Left lung (tissue), 10 donors: Measurements from ENCODE around the gene SGSH. TPM values are rescaled to one million over a fixed set of nuclear protein-coding genes. Genes with fewer than 3 reads are reported as not detected.

ENCODE experiments used
- ATAC-seq: fragments of 200-7000 bp; cut with Tn5 transposase; one replicate; pipeline ENCODE4 v1.9.1; 2020; ENCODE audit warnings: moderate library complexity
- DNase-seq, 4 donors: peaks; one replicate each; pipeline ENCODE4 v3.0.0-alpha.2; 2013 to 2020
- H3K27ac ChIP-seq, 2 donors: fragments of 200-600 bp; sonication (generic) in 1 of 2; one replicate each; pipeline versions ENCODE4 v1.5.0 to v1.8.0; 2020 to 2021
- H3K27me3 ChIP-seq, 2 donors: fragments of 200-600 bp; sonication (generic) in 1 of 2; one replicate each; pipeline versions ENCODE4 v1.5.0 to v1.8.0; 2020 to 2021
- H3K36me3 ChIP-seq, 2 donors: fragments of 200-600 bp; sonication (generic) in 1 of 2; one replicate each; pipeline versions ENCODE4 v1.5.0 to v1.8.0; 2020 to 2021
- H3K4me1 ChIP-seq, 2 donors: fragments of 200-600 bp; one replicate each; pipeline ENCODE4 v1.8.0; 2021
- H3K4me3 ChIP-seq, 2 donors: fragments of 200-600 bp; sonication (generic) in 1 of 2; one replicate each; pipeline versions ENCODE4 v1.5.0 to v1.8.0; 2020 to 2021; ENCODE audit warnings: mild to moderate bottlenecking in 1 of 2
- H3K9me3 ChIP-seq, 2 donors: fragments of 200-600 bp; sonication (generic) in 1 of 2; one replicate each; pipeline versions ENCODE4 v1.5.0 to v1.8.0; 2020 to 2021
- intact Hi-C, 2 donors: fragments of 100-400 bp; cut with DNase I; formaldehyde crosslinking; loops; one replicate each; pipeline versions ENCODE4 v1.11.2 to v1.14.2; 2022
- polyA plus RNA-seq, 6 donors: library from polyadenylated mRNA; unstranded; fragments of 120-200 nt; gene quantifications; one replicate each; pipeline ENCODE4 v1.2.1, GENCODE V29; 2013; ENCODE audit not compliant: insufficient read length in 6 of 6
- total RNA-seq, 2 donors: library from RNA; stranded (reverse); fragmentation: NEBNext Ultra II Directional; extraction: Animal tissue kit (Norgen Biotek cat#: 25700); gene quantifications; one replicate each; pipeline ENCODE4 v1.2.1, GENCODE V29; 2021
- TF ChIP-seq, protein P1 (sequence below), 2 donors: fragments of 200-600 bp; sonication (generic) in 1 of 2; IDR thresholded peaks; one replicate each; pipeline versions ENCODE4 v1.5.0 to v1.8.0; 2021; ENCODE audit warnings: antibody characterized with exemption in 2 of 2
- donor health status: DM: no; HTN: yes; CAD: no.
- donor health status: DM: no; HTN: no; CAD: no.

The SGSH gene
- total and polyA plus RNA-seq, 8 donors: 40.8 to 83.8 (median 47.1) TPM

DNA sequence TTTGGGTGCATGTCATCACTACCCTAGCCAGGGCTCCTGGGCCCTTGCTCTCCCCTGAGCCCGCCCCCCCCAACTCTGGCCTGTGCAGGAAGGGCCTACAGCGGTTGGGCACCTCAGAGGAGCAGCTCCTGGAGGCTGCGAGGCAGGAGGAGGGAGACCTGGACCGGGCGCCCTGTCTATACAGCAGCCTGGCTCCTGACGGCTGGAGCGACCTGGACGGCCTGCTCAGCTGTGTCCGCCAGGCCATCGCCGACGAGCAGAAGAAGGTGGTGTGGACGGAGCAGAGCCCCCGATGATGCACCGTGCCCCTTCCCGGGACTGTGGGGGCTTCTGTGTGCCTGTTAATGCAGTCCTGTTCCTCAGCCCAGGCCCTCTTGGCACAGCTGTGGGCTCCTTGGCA lies 12.1 kb downstream of the SGSH start:
- TF ChIP-seq, protein P1, sequence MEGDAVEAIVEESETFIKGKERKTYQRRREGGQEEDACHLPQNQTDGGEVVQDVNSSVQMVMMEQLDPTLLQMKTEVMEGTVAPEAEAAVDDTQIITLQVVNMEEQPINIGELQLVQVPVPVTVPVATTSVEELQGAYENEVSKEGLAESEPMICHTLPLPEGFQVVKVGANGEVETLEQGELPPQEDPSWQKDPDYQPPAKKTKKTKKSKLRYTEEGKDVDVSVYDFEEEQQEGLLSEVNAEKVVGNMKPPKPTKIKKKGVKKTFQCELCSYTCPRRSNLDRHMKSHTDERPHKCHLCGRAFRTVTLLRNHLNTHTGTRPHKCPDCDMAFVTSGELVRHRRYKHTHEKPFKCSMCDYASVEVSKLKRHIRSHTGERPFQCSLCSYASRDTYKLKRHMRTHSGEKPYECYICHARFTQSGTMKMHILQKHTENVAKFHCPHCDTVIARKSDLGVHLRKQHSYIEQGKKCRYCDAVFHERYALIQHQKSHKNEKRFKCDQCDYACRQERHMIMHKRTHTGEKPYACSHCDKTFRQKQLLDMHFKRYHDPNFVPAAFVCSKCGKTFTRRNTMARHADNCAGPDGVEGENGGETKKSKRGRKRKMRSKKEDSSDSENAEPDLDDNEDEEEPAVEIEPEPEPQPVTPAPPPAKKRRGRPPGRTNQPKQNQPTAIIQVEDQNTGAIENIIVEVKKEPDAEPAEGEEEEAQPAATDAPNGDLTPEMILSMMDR (IDR thresholded peaks at IDR 0.05): no peak
- Histone ChIP-seq H3K36me3 (peaks cover 0 to 66% of the 10 kb centered on the region in 2 donors), H3K27me3 (no peaks in the 10 kb centered on the region), H3K9me3 (no peaks in the 10 kb centered on the region), H3K4me3 (no peak overlapping the region), H3K4me1 (peaks cover 0 to 6% of the 10 kb centered on the region in 2 donors), H3K27ac (no peak overlapping the region)
- ATAC-seq: no peak
- intact Hi-C loops: no loop called here
- no peak for DNase-seq

DNA sequence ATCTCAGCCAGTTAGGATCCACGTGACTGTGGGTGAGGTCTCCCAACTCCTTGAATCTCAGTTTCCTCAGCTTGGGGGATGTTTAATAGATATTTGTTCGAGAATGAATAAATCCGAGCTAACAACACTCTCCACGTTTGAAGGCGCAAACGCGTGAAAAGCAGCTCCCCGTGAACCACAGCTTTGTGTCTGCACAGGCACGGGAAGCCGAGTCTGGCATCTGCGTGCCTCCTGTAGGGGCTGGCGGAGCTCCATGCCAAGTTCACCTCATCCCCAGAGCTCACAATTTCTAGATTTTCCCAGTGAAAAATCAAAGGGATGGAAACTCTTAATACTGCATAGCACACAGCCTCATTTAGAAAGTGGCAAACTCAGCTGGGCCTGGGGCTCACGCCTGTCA lies 14.3 kb downstream of the SGSH start:
- TF ChIP-seq, protein P1 (IDR thresholded peaks at IDR 0.05): no peak
- Histone ChIP-seq H3K4me1 (no peaks in the 10 kb centered on the region), H3K27ac (no peak overlapping the region), H3K4me3 (no peak overlapping the region), H3K27me3 (no peaks in the 10 kb centered on the region), H3K9me3 (no peaks in the 10 kb centered on the region), H3K36me3 (peaks cover 0 to 44% of the 10 kb centered on the region in 2 donors)
- ATAC-seq (no peak), DNase-seq (no peak)
- intact Hi-C loops: no loop called here

DNA sequence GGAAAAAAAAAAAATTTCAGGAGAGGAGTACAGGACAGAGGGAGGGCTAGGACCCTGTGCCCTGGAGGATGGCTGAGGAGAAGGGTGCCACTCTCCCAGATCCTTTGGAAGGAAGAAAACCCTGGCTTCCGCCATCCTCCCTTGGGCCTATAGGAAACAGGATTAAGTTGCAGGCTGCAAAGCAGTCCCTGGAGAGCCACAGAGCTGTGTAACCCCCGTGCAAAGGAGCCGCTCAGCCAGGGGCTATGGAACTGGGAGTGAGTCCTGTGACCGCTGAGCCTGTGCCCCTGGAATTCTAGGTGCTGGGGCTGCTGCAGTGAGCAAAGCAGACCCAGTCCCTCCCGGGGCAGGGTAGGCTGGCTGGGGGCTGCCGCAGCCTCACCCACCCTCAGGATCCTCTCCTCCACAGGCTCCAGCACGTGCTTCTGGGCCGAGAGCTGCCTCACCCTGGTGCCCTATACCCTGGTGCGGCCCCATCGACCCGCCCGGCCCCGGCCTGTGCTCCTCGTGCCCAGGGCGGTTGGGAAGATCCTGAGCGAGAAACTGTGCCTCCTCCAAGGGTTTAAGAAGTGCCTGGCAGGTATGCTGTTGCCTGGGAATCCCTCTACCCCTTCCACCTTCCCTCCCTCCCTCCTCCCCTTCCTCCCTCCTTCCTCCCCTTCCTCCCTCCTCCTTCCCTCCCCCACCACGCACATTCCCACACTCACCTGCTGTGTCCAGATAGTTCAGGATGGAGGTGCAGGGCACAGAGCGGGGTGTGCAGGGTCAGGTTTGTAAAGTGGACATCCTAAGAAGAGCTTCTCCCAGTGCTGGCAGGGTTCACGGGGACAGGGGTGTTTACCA lies 15.3 kb downstream of the SGSH start:
- TF ChIP-seq, protein P1 (IDR thresholded peaks at IDR 0.05): no peak
- H3K4me3 ChIP-seq: no peak overlapping the region
- no peak for DNase-seq
- H3K4me1 ChIP-seq: no peaks in the 10 kb centered on the region
- no peak for ATAC-seq
- H3K27ac ChIP-seq: no peak overlapping the region
- intact Hi-C loops: no loop called here
- H3K27me3 ChIP-seq: no peaks in the 10 kb centered on the region
- no peaks in the 10 kb centered on the region for H3K9me3 ChIP-seq
- peaks cover 0 to 34% of the 10 kb centered on the region in 2 donors for H3K36me3 ChIP-seq

DNA sequence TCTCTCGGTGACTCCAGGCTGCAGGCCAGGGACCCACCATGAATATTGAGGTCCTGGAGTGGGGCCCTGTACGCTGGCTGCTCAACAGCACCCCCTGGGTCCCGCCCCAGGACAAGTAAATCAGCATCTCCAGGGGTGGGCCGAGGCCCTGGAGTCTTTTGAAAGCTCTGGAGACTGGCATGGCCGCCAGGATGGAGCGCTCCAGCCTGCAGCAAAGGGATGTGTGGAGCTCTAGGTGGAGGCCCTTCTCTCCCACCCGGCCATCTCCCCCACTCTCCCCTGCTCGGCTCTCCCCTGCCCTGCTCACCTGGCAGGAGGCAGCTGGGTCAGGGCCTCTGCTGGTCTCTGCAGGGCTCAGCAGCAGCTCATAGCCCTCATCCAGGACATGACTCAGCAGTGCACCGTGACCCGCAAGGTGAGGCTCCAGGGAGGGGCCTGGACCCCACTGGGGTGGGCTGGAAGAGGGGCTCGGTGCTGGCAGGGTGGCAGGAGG lies 16.6 kb downstream of the SGSH start:
- no peaks in the 10 kb centered on the region for H3K27me3 ChIP-seq
- TF ChIP-seq, protein P1 (IDR thresholded peaks at IDR 0.05): no peak
- H3K36me3 ChIP-seq: peaks cover 0 to 21% of the 10 kb centered on the region in 2 donors
- no peaks in the 10 kb centered on the region for H3K9me3 ChIP-seq
- DNase-seq (no peak), ATAC-seq (no peak)
- intact Hi-C loops: no loop called here
- H3K4me3 ChIP-seq: no peak overlapping the region
- H3K27ac ChIP-seq: no peak overlapping the region
- no peaks in the 10 kb centered on the region for H3K4me1 ChIP-seq

DNA sequence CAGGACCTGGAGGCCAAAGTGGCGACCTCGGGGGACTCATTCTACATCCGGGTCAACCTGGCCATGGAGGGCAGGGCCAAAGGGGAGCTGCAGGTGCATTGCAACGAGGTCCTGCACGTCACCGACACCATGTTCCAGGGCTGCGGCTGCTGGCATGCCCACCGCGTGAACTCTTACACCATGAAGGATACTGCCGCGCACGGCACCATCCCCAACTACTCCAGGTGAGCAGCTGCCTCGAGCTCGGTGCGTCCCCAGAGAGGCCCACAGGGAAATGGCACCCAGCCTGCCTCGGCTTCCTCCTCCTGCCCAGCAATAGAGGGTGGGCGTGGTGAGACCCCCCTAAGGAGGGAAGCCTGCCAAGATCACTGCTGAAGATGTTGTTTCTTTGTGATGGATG lies 17.9 kb downstream of the SGSH start:
- DNase-seq (no peak), ATAC-seq (no peak)
- Histone ChIP-seq H3K36me3 (peaks cover 0 to 8% of the 10 kb centered on the region in 2 donors), H3K9me3 (no peaks in the 10 kb centered on the region), H3K4me1 (no peaks in the 10 kb centered on the region), H3K27me3 (no peaks in the 10 kb centered on the region), H3K27ac (no peak overlapping the region), H3K4me3 (no peak overlapping the region)
- TF ChIP-seq, protein P1 (IDR thresholded peaks at IDR 0.05): no peak
- intact Hi-C loops: no loop called here
